ENCODE results near the gene TRIM34. TPM values are rescaled to one million over a fixed set of nuclear protein-coding genes. Genes with fewer than 3 reads are reported as not detected.

TRIM34 gene
- total and polyA plus RNA-seq, 2 experiments from 2014 or later, result 2.4 TPM

GRCh38 chr11:5610446-5610845 is 14.4 kb upstream of the TRIM34 start:
- no peak for DNase-seq (ENCODE audit: low read depth in 1 of 2, low spot score in 1 of 2)
- Histone ChIP-seq H3K9me3 (ENCODE audit: low read depth) (no peaks in the 10 kb centered on the region), H3K27me3 (no peaks in the 10 kb centered on the region), H3K4me3 (no peak overlapping the region), H3K27ac (no peak overlapping the region), H3K36me3 (no peaks in the 10 kb centered on the region), H3K4me1 (ENCODE audit: low read depth) (no peaks in the 10 kb centered on the region)
- TF ChIP-seq, protein P1, sequence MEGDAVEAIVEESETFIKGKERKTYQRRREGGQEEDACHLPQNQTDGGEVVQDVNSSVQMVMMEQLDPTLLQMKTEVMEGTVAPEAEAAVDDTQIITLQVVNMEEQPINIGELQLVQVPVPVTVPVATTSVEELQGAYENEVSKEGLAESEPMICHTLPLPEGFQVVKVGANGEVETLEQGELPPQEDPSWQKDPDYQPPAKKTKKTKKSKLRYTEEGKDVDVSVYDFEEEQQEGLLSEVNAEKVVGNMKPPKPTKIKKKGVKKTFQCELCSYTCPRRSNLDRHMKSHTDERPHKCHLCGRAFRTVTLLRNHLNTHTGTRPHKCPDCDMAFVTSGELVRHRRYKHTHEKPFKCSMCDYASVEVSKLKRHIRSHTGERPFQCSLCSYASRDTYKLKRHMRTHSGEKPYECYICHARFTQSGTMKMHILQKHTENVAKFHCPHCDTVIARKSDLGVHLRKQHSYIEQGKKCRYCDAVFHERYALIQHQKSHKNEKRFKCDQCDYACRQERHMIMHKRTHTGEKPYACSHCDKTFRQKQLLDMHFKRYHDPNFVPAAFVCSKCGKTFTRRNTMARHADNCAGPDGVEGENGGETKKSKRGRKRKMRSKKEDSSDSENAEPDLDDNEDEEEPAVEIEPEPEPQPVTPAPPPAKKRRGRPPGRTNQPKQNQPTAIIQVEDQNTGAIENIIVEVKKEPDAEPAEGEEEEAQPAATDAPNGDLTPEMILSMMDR (IDR thresholded peaks at IDR 0.05; ENCODE audit: low read depth, low read length), result no peak

GRCh38 chr11:5611627-5612026 is 13.2 kb upstream of the TRIM34 start:
- Histone ChIP-seq H3K27ac (no peak overlapping the region), H3K9me3 (ENCODE audit: low read depth) (no peaks in the 10 kb centered on the region), H3K36me3 (no peaks in the 10 kb centered on the region), H3K4me3 (no peak overlapping the region), H3K4me1 (ENCODE audit: low read depth) (no peaks in the 10 kb centered on the region), H3K27me3 (no peaks in the 10 kb centered on the region)
- DNase-seq (ENCODE audit: low read depth in 1 of 2, low spot score in 1 of 2), result no peak
- TF ChIP-seq, protein P1 (IDR thresholded peaks at IDR 0.05; ENCODE audit: low read depth, low read length), result no peak

DNA sequence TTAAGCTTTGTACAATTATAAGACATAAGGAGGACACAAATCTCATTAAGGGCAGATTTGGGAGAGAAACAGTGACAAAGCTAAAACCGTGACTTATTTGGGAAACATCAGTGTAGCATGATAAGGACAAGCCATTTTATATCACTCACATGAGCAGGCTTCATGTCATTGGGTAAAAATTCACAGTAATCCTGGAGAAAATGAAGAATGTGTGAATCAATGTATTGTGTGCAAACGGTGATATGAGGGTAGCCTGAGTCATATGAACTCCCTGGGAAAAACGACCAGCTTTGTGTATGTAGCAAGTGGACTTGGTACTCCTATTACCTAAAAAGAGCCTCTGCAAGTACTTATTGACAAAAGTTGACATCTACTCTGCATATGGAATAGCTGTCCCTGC is 6.0 kb upstream of the TRIM34 start:
- H3K4me1 ChIP-seq (ENCODE audit: low read depth), result peaks cover 11% of the 10 kb centered on the region
- no peaks in the 10 kb centered on the region for H3K36me3 ChIP-seq
- TF ChIP-seq, protein P1 (IDR thresholded peaks at IDR 0.05; ENCODE audit: low read depth, low read length), result no peak
- DNase-seq (ENCODE audit: low read depth in 1 of 2, low spot score in 1 of 2), result peak in 1 of 2 donors; percentile 44
- H3K27me3 ChIP-seq, result no peaks in the 10 kb centered on the region
- no peaks in the 10 kb centered on the region for H3K9me3 ChIP-seq (ENCODE audit: low read depth)
- H3K4me3 ChIP-seq, result no peak overlapping the region
- H3K27ac ChIP-seq, result no peak overlapping the region

DNA sequence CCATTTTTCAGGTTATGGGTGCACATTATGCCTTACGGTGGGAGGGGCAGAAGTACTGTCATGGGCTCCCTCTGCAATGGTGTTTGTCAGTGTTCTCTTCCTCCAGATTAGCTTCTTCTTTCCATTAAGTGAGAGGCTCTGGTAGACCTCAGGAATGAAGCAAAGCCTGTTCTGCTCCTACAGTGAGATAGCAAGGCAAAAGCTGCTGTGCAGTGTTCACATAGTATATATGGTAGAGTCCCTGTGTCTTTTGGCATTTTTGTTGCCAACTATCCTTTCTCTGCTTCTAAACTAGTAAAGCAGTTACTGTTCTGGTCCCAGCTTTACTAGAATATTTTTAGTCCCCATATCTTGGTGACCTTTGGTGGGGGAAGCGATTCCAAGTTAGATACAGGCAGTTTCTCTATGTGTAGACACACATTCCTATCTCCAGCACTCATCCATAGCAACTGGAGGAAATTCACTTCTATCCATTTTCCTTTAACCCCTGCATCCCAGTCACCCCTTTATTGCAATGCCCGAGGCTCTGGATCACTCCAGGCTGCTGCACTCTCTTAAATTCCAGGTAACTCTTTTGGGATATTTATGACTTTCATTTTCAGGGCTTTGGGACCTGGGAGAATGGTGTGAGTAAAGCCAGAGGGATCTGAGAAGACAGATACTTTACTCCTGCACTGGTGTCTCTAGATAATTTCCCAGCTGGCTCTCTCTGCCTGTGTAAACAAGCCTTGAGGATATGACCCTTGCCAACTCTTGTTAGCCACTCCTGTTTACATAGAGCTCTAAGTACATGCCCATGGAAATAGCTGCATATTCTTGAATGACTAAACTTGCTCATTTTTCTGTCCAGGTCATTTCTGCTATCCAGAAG is 3.9 kb upstream of the TRIM34 start:
- DNase-seq (ENCODE audit: low read depth in 1 of 2, low spot score in 1 of 2), result peak; percentile 11 to 76
- TF ChIP-seq, protein P1 (IDR thresholded peaks at IDR 0.05; ENCODE audit: low read depth, low read length), result no peak
- H3K4me1 ChIP-seq (ENCODE audit: low read depth), result peaks cover 25% of the 10 kb centered on the region
- H3K4me3 ChIP-seq, result no peak overlapping the region
- H3K36me3 ChIP-seq, result no peaks in the 10 kb centered on the region
- no peaks in the 10 kb centered on the region for H3K27me3 ChIP-seq
- peak overlapping the region; percentile 4 for H3K27ac ChIP-seq
- H3K9me3 ChIP-seq (ENCODE audit: low read depth), result no peaks in the 10 kb centered on the region

- Histone ChIP-seq H3K4me3 (no peak overlapping the region), H3K4me1 (ENCODE audit: low read depth) (peaks cover 27% of the 10 kb centered on the region), H3K36me3 (no peaks in the 10 kb centered on the region), H3K27me3 (no peaks in the 10 kb centered on the region), H3K9me3 (ENCODE audit: low read depth) (no peaks in the 10 kb centered on the region), H3K27ac (no peak overlapping the region)
- DNase-seq (ENCODE audit: low read depth in 1 of 2, low spot score in 1 of 2), result no peak
- TF ChIP-seq, protein P1 (IDR thresholded peaks at IDR 0.05; ENCODE audit: low read depth, low read length), result no peak
Observed at GRCh38 chr11:5621580-5621979, 3.2 kb upstream of the TRIM34 start.
